ENCODE measurements around the gene NOMO2.

GRCh38 chr16:18582902-18583301, 21.0 kb upstream of the NOMO2 start:
- TF ChIP-seq CTCF (IDR thresholded peaks at IDR 0.05) (no peak), TCF7 (CRISPR knock-in tag; IDR thresholded peaks at IDR 0.05; ENCODE audit: low read depth) (no peak), ATF2 (CRISPR knock-in tag; IDR thresholded peaks at IDR 0.05; ENCODE audit: borderline replicate concordance, low read depth) (no peak)

Measured in WTC11 (cell line).